Stimulated activated CD4-positive, alpha-beta T cell treated with anti-CD3 and anti-CD28 coated beads, TNF-alpha, amount 100 ng/mL, for 48 hours (primary cell): Measurements from ENCODE around the gene CEACAM16.
"Not testable (repeated sequence)": the region's sequence is repeated elsewhere in the genome, so short reads cannot be mapped to it uniquely, and the experiment has no call there.

Experiments used
- DNase-seq, 3 donors: peaks; one replicate each; pipeline ENCODE4 v3.0.0-alpha.2; 2020; ENCODE audit warnings: low read depth in 3 of 3

Gene CEACAM16

GRCh38 chr19:44677019-44677811 is 21.7 kb upstream of the CEACAM16 start:
- no peak for DNase-seq

DNA sequence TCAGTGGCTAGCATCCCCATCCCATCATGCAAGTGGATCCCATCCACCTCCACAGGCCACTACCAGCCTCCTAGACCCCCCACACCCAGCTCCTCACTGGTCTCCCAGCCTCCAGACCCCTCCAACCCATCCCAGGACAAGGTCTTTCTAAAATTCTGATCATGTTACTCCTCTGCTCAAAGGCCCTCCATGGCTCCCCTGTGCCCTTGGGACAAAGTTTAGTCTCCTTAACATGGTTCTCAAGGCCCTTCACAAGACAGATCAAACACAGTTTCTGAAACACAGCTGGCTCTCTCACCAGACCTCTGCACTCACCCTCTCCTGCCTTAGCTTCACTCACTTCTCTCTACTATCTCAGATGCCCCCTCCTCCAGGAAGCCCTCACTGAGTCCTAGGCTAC is 18.4 kb upstream of the CEACAM16 start:
- no peak for DNase-seq

DNA sequence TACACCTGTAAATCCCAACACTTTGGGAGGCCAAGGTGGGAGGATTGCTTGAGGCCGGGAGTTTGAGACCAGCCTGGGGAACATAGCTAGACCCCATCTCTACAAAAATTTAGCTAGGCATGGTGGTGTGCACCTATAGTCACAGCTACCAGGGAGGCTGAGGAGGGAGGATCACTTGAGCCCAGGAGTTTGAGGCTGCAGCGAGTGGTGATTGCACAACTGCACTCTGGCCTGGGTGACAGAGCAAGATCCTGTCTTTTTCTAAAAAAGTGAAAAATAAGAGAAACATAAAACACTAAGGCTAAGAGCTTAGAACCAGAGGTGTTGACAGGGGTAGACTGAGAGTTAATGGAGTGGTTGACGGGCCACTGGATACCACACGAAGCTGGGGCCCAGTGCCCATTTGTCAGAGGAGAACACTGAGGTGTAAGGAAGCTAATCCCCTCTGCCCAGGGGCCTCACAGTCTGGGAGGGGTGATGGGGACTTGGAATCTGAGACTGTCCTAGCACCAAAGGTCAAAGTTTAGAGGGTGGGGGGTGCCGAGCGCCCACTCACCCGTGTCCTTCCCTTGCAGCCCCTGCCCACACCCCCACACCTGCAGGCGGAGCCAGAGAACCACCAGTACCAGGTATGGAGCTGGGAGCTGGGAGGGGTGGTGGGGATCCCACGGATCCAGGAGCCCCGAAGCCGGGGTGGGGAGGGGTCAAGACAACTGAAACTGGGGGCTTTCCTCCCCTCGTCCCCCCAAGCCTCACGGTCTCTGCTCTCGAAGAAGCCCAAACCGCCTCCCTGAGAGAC is 16.8 kb upstream of the CEACAM16 start:
- DNase-seq, result no peak

DNA sequence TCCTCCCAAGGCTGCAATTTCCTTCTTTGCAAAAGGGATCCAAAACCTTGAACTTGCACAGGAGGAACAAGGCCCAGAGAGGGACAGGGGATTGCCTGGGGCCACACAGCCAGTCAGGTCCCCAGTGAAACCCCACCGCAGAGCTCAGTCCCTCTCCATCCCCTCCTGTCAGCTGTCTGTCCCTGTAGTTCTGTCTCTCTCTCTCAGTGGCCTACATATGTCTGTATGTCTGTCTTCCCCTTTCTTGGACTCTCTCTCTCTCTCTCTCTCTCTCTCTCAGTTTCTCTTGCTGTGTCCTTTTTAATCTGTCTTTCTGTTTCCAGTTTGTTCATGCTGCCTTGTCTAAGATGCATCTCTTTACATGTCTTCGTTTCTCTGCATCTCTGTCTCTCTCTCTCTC is 16.1 kb upstream of the CEACAM16 start:
- DNase-seq, result no peak

GRCh38 chr19:44683434-44684210 is 15.3 kb upstream of the CEACAM16 start:
- no peak for DNase-seq

DNA sequence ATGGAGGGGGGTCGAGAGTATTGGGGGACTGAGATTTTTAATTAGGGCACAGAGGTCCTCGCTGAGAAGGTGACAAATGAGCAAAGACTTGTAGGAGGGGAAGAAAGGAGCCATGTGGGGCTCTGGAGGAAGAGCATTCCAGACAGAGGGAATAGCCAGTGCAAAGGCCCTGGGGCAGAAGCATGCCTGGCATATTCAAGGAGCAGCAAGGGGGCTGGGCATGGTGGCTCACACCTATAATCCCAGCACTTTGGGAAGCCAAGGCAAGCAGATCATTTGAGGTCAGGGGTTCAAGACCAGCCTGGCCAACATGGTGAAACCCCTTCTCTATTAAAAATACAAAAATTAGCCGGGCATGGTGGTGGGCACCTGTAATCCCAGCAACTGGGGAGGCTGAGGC is 14.6 kb upstream of the CEACAM16 start:
- not testable (repeated sequence) for DNase-seq

DNA sequence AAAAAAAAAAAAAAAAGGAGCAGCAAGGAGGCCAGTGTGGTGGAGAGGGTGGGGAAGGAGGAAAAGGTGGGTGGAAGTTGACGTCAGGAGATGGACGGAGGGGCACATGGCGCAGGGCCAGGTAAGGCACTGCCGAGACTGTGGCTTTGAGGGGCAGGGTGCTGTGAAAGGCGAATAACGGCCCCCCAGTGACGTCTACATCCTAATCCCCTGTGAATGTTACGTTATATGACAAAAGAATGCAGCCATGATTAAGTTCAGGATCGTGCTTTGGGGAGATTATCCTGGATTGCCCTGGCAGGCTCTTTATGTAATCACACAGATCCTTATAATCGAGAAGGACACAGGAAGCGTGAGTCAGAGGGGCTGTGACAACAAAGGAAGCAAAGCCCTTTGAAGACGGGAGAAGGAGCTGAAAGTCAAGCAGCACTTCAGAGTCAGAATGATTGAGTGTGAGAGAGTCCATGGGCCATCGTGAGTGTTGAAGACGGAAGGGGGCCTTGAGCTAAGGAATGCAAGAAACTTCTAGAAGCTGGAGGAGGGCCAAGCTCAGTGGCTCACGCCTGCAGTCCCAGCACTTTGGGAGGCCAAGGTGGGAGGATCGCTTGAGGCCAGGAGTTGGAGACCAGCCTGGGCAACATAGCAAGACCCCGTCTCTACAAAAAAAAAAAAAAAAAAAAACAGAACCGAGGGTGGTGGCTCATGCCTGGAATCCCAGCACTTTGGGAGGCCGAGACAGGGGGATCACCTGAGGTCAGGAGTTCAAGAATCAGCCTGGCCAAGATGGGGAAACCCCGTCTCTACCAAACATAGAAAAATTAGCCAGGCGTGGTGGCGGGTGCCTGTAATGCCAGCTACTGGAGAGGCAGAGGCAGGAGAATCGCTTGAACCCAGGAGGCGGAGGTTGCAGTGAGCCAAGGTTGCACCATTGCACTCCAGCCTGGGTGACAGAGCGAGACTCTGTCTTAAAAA is 13.8 kb upstream of the CEACAM16 start:
- no peak for DNase-seq

DNA sequence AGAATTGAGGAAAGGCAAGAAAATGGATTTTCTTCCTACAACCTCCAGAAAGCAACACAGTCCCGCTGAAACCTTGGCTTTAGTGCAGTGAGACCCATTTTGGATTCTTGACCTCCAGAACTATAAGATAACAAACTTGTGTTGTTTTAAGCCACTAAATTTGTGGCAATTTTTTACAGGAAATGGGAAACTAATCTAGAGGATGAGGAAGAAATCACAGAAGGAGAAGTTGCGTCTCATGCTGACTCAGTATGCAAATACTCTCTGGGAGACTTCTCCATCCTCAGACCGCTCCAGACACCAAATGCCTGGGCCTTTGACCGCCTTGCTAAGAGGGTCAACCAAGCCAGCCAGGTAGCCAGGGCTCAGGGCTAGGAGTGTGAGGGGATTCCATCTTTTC is 13.1 kb upstream of the CEACAM16 start:
- DNase-seq, result no peak

DNA sequence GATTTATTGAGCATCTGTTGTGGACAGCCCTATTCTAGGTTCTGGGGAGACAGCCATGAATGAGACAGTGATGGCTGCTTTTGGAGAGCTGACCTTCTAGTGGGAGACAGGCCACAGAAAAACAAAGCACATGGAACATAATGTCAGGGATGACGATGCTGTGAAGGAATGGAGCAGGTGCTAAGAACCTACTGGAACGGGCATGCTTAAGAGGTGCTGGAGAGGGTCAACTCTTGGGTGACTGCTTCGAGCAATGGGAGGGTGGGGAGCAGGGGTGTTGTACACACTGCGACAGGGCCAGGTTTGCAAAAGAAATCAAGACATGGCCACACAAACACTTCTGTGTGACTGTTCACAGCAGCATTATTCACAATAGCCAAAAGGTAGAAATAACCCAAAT is 12.1 kb upstream of the CEACAM16 start:
- no peak for DNase-seq

DNA sequence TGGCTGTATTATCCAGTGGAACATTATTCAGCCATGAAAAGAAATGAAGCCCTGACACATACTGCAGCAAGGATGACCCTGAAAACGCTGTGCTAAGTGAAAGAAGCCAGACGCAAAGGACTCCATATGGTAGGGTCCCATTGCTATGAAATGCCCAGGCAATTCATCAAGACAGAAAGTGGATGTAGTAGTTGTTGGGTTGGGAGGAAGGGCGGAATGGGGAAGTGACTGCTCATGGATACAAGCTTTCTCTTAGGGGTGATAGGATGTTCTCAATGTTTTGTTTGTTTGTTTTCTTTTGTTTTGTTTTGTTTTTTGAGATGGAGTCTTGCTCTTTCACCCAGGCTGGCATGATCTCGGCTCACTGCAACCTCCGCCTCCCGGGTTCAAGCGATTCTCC is 11.1 kb upstream of the CEACAM16 start:
- no peak for DNase-seq

- DNase-seq, result peak; percentile 56 to 79 (median 56)
Measured at GRCh38 chr19:44689290-44690130, 9.4 kb upstream of the CEACAM16 start.

DNA sequence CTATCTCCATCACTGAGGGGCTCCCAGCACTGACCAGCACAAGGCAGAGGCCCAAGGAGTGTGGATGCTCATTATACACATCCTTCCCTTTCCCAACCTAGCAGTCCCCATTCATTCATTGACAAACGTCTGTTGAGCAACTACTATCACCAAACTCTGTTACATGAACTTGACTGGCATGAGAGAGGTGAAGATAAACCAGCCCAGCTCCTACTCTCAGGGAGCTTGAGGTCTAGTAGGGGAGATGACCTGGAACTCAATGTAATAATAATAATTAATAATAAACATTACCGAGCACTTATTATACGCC is 8.9 kb upstream of the CEACAM16 start:
- no peak for DNase-seq

DNA sequence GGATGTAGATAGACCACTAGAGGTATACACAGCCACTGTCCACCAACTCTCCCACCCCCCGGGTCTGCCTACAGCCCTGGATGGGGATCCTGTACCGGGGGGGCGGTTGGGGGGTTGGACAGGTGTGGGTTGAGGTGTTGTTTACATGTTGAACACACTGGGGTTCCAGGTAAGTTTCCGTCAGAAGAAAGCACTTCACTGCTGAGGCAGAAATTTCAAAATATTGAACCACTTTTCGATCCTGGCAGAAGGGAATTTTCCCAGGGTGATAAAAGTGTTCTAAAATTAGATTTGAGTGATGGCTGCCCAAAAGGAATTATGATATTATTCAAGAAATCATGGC is 6.6 kb upstream of the CEACAM16 start:
- DNase-seq, result no peak

DNA sequence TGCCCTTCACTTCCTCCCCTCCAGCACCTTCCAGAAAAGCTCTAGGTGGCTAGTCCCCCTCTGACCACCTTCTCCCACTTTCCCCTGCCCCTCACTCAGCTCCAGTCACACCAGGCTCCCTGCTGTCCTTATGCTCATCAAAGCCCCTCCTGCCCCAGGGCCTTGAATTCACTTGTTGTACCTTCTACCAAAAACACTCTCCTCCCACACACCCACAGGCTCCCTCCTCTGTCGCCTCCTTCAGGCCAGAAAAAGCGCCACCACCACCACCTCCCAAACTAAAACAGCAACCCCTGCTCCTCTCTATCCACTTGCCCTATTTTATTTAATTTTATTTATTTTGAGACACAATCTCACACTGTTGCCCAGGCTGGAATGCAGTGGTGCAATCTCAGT is 4.8 kb upstream of the CEACAM16 start:
- no peak for DNase-seq

- DNase-seq, result no peak
Measured at GRCh38 chr19:44696939-44697669, 1.8 kb upstream of the CEACAM16 start.

DNA sequence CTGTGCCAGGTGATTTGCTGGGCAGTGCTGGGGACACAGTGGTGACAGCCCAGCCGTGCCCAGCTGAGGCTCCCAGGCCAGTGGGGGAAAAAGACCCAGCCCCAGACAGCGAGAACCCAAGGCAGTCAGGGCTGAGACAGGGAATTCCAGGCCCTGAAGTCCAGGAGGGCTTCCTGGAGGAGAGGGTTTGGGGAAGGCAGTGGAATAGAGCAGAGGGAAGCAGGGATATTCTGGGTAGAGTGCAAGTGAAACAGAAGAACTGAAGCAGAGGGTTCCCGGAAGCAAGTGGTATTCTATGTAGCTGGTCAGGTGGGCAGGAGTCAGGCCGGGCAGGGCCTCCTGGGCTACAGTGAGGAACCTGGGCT is 1.3 kb upstream of the CEACAM16 start:
- no peak for DNase-seq

DNA sequence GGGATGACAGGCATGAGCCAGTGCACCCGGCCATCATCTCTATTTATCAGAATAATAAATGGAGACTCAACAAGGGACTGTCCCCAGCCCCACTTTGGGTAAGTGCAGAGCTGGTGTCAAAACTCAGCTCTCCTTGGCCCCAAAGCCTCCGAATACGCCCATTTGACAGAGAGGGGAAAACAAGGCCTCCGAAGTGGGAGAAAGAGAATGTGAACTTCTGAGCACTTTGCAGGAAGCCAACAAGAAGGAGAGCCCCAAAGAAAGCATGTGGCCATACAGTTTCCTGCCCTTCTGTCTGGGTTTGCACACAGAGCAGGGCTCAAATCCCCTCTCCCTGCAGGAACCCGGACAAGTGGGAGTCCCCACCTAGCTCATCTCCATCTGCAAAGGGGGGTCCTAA is 1.6 kb downstream of the CEACAM16 start:
- no peak for DNase-seq

GRCh38 chr19:44701228-44701627 is 2.3 kb downstream of the CEACAM16 start:
- no peak for DNase-seq

DNA sequence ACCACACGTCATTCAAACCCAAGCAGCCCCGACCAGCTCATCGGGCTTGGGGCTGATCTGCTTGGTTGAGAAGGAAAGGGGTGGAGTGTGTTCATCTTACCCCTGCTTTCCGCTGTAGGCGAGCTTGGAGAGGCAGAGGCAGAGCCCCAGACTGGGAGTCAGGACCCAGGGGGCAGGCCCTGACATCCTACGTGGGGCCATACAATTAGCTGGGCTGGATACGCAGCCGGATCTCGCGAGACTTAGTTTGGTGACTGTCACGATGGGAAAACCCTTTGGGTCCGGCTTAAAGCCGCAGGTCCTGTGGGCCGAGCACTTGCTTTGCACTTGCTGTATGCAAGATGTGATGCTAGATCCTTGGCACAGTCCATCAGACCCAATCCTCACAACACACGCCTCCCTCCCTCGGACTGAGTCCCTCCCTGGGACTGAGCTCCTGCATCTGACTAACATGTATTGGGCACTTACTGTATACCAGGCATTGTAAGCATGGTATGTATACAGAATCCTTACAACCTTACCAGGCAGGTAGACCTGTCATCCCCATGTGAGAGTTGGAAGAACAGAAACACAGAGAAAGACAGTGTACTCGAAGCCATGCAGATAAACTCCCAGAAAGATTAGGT is 3.7 kb downstream of the CEACAM16 start:
- DNase-seq, result no peak
